ENCODE data around the gene STEAP3.
"Not testable (repeated sequence)": the region's sequence is repeated elsewhere in the genome, so short reads cannot be mapped to it uniquely, and the experiment has no call there.

STEAP3 gene

GRCh38 chr2:119257198-119257597, 33.6 kb downstream of the STEAP3 start:
- Histone ChIP-seq H3K4me3 (ENCODE audit: low read length) (no peak overlapping the region), H3K9me3 (ENCODE audit: low read length) (no peaks in the 10 kb centered on the region), H2AFZ (ENCODE audit: low read depth, low read length) (peak overlapping the region; percentile 24), H3K4me1 (ENCODE audit: insufficient read depth, low read length) (peaks cover 45% of the 10 kb centered on the region), H3K36me3 (ENCODE audit: insufficient read depth, low read length) (no peaks in the 10 kb centered on the region), H3K27me3 (ENCODE audit: insufficient read depth, low read length) (peaks cover 4% of the 10 kb centered on the region)

- Histone ChIP-seq H2AFZ (ENCODE audit: low read depth, low read length) (no peak overlapping the region), H3K9me3 (ENCODE audit: low read length) (no peaks in the 10 kb centered on the region), H3K27me3 (ENCODE audit: insufficient read depth, low read length) (no peaks in the 10 kb centered on the region), H3K4me3 (ENCODE audit: low read length) (no peak overlapping the region), H3K4me1 (ENCODE audit: insufficient read depth, low read length) (peaks cover 36% of the 10 kb centered on the region), H3K36me3 (ENCODE audit: insufficient read depth, low read length) (no peaks in the 10 kb centered on the region)
Measured at GRCh38 chr2:119259296-119259860, 35.7 kb downstream of the STEAP3 start.

GRCh38 chr2:119260646-119261492, 37.2 kb downstream of the STEAP3 start:
- Histone ChIP-seq H3K27me3 (ENCODE audit: insufficient read depth, low read length) (no peaks in the 10 kb centered on the region), H3K36me3 (ENCODE audit: insufficient read depth, low read length) (no peaks in the 10 kb centered on the region), H3K4me3 (ENCODE audit: low read length) (no peak overlapping the region), H3K4me1 (ENCODE audit: insufficient read depth, low read length) (peaks cover 34% of the 10 kb centered on the region), H3K9me3 (ENCODE audit: low read length) (no peaks in the 10 kb centered on the region), H2AFZ (ENCODE audit: low read depth, low read length) (no peak overlapping the region)

GRCh38 chr2:119261493-119262225, 38.0 kb downstream of the STEAP3 start:
- H3K4me1 ChIP-seq (ENCODE audit: insufficient read depth, low read length): peaks cover 28% of the 10 kb centered on the region

GRCh38 chr2:119263025-119263424, 39.4 kb downstream of the STEAP3 start:
- Histone ChIP-seq H3K9me3 (ENCODE audit: low read length) (no peaks in the 10 kb centered on the region), H3K36me3 (ENCODE audit: insufficient read depth, low read length) (no peaks in the 10 kb centered on the region), H2AFZ (ENCODE audit: low read depth, low read length) (no peak overlapping the region), H3K4me3 (ENCODE audit: low read length) (no peak overlapping the region), H3K4me1 (ENCODE audit: insufficient read depth, low read length) (peaks cover 16% of the 10 kb centered on the region), H3K27me3 (ENCODE audit: insufficient read depth, low read length) (no peaks in the 10 kb centered on the region)

More at GRCh38 chr2:119261493-119262225, 38.0 kb downstream of the STEAP3 start:
- H3K36me3 ChIP-seq (ENCODE audit: insufficient read depth, low read length): no peaks in the 10 kb centered on the region
- no peak overlapping the region for H3K4me3 ChIP-seq (ENCODE audit: low read length)
- no peaks in the 10 kb centered on the region for H3K9me3 ChIP-seq (ENCODE audit: low read length)
- H3K27me3 ChIP-seq (ENCODE audit: insufficient read depth, low read length): no peaks in the 10 kb centered on the region
- no peak overlapping the region for H2AFZ ChIP-seq (ENCODE audit: low read depth, low read length)

- Histone ChIP-seq H3K9me3 (ENCODE audit: low read length) (no peaks in the 10 kb centered on the region), H2AFZ (ENCODE audit: low read depth, low read length) (no peak overlapping the region), H3K36me3 (ENCODE audit: insufficient read depth, low read length) (no peaks in the 10 kb centered on the region), H3K4me1 (ENCODE audit: insufficient read depth, low read length) (peaks cover 12% of the 10 kb centered on the region), H3K4me3 (ENCODE audit: low read length) (no peak overlapping the region), H3K27me3 (ENCODE audit: insufficient read depth, low read length) (no peaks in the 10 kb centered on the region)
Measured at GRCh38 chr2:119263656-119264055, 40.0 kb downstream of the STEAP3 start.

GRCh38 chr2:119264781-119265692, 41.4 kb downstream of the STEAP3 start:
- Histone ChIP-seq H3K27me3 (ENCODE audit: insufficient read depth, low read length) (no peaks in the 10 kb centered on the region), H3K4me3 (ENCODE audit: low read length) (no peak overlapping the region), H3K36me3 (ENCODE audit: insufficient read depth, low read length) (no peaks in the 10 kb centered on the region), H3K9me3 (ENCODE audit: low read length) (no peaks in the 10 kb centered on the region), H3K4me1 (ENCODE audit: insufficient read depth, low read length) (peaks cover under 1% of the 10 kb centered on the region), H2AFZ (ENCODE audit: low read depth, low read length) (no peak overlapping the region)

GRCh38 chr2:119265693-119266066, 42.0 kb downstream of the STEAP3 start:
- Histone ChIP-seq H3K4me3 (ENCODE audit: low read length) (no peak overlapping the region), H3K36me3 (ENCODE audit: insufficient read depth, low read length) (no peaks in the 10 kb centered on the region), H3K9me3 (ENCODE audit: low read length) (no peaks in the 10 kb centered on the region), H3K4me1 (ENCODE audit: insufficient read depth, low read length) (no peaks in the 10 kb centered on the region), H3K27me3 (ENCODE audit: insufficient read depth, low read length) (no peaks in the 10 kb centered on the region), H2AFZ (ENCODE audit: low read depth, low read length) (no peak overlapping the region)

GRCh38 chr2:119266091-119266589, 42.5 kb downstream of the STEAP3 start:
- H2AFZ ChIP-seq (ENCODE audit: low read depth, low read length): no peak overlapping the region
- no peaks in the 10 kb centered on the region for H3K4me1 ChIP-seq (ENCODE audit: insufficient read depth, low read length)
- no peaks in the 10 kb centered on the region for H3K9me3 ChIP-seq (ENCODE audit: low read length)
- no peak overlapping the region for H3K4me3 ChIP-seq (ENCODE audit: low read length)
- no peaks in the 10 kb centered on the region for H3K36me3 ChIP-seq (ENCODE audit: insufficient read depth, low read length)
- no peaks in the 10 kb centered on the region for H3K27me3 ChIP-seq (ENCODE audit: insufficient read depth, low read length)

GRCh38 chr2:119267604-119268003, 44.0 kb downstream of the STEAP3 start:
- H2AFZ ChIP-seq (ENCODE audit: low read depth, low read length): no peak overlapping the region
- H3K4me1 ChIP-seq (ENCODE audit: insufficient read depth, low read length): no peaks in the 10 kb centered on the region
- no peaks in the 10 kb centered on the region for H3K27me3 ChIP-seq (ENCODE audit: insufficient read depth, low read length)
- no peaks in the 10 kb centered on the region for H3K36me3 ChIP-seq (ENCODE audit: insufficient read depth, low read length)
- no peak overlapping the region for H3K4me3 ChIP-seq (ENCODE audit: low read length)
- H3K9me3 ChIP-seq (ENCODE audit: low read length): no peaks in the 10 kb centered on the region

- Histone ChIP-seq H3K4me3 (ENCODE audit: low read length) (no peak overlapping the region), H3K4me1 (ENCODE audit: insufficient read depth, low read length) (no peaks in the 10 kb centered on the region), H2AFZ (ENCODE audit: low read depth, low read length) (no peak overlapping the region), H3K27me3 (ENCODE audit: insufficient read depth, low read length) (no peaks in the 10 kb centered on the region), H3K36me3 (ENCODE audit: insufficient read depth, low read length) (no peaks in the 10 kb centered on the region), H3K9me3 (ENCODE audit: low read length) (no peaks in the 10 kb centered on the region)
Measured at GRCh38 chr2:119276864-119277263, 53.2 kb downstream of the STEAP3 start.

- H3K27me3 ChIP-seq (ENCODE audit: insufficient read depth, low read length); H3K9me3 ChIP-seq (ENCODE audit: low read length); H3K4me3 ChIP-seq (ENCODE audit: low read length); H2AFZ ChIP-seq (ENCODE audit: low read depth, low read length); H3K4me1 ChIP-seq (ENCODE audit: insufficient read depth, low read length); H3K36me3 ChIP-seq (ENCODE audit: insufficient read depth, low read length): not testable (repeated sequence)
Measured at GRCh38 chr2:119278385-119278784, 54.8 kb downstream of the STEAP3 start.
